ENCODE results near the gene SRGAP2C.
"Not testable (repeated sequence)": the region's sequence is repeated elsewhere in the genome, so short reads cannot be mapped to it uniquely, and the experiment has no call there.

DNA sequence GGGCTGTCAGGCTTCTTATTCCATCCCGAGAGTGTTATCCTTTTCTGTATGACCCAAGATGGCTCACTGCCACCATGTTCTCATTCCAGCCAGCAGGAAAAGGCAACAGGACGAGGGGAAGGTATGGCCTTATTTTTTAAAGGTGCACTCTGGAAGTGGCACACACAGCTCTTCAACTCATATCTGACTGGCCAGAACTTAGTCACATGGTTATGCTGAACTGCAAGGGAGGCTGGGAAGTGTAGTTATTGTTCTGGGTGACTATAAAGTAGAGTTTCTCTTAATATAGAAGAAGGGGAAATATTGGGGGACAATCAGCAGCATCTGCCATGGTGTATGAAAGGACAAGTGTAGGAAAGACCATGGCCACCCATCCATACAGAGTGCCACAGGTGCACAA, 107.8 kb downstream of the SRGAP2C start:
- TF ChIP-seq, protein P1, sequence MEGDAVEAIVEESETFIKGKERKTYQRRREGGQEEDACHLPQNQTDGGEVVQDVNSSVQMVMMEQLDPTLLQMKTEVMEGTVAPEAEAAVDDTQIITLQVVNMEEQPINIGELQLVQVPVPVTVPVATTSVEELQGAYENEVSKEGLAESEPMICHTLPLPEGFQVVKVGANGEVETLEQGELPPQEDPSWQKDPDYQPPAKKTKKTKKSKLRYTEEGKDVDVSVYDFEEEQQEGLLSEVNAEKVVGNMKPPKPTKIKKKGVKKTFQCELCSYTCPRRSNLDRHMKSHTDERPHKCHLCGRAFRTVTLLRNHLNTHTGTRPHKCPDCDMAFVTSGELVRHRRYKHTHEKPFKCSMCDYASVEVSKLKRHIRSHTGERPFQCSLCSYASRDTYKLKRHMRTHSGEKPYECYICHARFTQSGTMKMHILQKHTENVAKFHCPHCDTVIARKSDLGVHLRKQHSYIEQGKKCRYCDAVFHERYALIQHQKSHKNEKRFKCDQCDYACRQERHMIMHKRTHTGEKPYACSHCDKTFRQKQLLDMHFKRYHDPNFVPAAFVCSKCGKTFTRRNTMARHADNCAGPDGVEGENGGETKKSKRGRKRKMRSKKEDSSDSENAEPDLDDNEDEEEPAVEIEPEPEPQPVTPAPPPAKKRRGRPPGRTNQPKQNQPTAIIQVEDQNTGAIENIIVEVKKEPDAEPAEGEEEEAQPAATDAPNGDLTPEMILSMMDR (IDR thresholded peaks at IDR 0.05) = not testable (repeated sequence)
- TF ChIP-seq POLR2A, EP300 (IDR thresholded peaks at IDR 0.05): not testable (repeated sequence)
